Astrocyte (in vitro differentiated cells and primary cell): Measurements from ENCODE around the gene TUT1.

ENCODE experiments used
- EZH2 ChIP-seq: IDR thresholded peaks from 2 replicates; pipeline ENCODE4 v1.6.1; 2012; ENCODE audit warnings: mild to moderate bottlenecking, low read length, inconsistent platforms; ENCODE audit not compliant: insufficient read depth
- TF ChIP-seq, protein P1 (sequence below): IDR thresholded peaks from 2 replicates; pipeline ENCODE4 v1.5.1; 2011; ENCODE audit warnings: low read depth, mild to moderate bottlenecking, inconsistent platforms, low read length, moderate library complexity; ENCODE audit not compliant: insufficient read depth

DNA sequence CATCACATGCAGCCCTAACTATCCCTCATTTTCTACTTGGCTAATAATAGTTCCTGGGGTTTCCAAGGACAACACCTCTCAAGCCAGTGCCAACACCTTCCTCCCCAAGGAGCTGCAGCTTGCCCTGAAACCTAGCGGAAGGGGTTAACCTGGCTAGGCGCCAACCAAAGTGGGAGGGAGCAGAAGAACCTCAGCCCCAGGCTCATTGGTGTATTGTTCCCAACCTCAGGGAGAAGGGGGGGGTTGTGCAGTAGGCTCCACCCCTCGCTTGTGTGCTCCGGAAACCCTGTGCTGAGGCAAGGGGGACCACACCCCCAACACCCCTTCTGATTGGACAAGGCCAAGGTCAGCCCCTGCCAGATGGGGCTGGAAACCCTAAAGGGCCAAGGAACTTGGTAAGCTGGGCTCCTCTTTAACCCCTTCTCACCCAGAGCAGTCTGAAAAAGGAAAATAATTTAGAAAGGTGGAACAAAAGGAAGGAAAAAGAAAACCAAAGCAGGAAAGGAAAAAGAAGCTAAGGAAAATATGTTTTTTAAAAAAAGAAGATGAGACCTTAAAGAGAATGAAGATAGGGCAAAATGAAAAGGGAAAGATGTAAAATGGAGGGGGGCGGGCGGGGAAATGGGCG is 7.9 kb upstream of the TUT1 start:
- TF ChIP-seq, protein P1, sequence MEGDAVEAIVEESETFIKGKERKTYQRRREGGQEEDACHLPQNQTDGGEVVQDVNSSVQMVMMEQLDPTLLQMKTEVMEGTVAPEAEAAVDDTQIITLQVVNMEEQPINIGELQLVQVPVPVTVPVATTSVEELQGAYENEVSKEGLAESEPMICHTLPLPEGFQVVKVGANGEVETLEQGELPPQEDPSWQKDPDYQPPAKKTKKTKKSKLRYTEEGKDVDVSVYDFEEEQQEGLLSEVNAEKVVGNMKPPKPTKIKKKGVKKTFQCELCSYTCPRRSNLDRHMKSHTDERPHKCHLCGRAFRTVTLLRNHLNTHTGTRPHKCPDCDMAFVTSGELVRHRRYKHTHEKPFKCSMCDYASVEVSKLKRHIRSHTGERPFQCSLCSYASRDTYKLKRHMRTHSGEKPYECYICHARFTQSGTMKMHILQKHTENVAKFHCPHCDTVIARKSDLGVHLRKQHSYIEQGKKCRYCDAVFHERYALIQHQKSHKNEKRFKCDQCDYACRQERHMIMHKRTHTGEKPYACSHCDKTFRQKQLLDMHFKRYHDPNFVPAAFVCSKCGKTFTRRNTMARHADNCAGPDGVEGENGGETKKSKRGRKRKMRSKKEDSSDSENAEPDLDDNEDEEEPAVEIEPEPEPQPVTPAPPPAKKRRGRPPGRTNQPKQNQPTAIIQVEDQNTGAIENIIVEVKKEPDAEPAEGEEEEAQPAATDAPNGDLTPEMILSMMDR: no peak
- TF ChIP-seq EZH2: no peak
